K562 (cell line): ENCODE results near the gene FILIP1L. TPM values are rescaled to one million over a fixed set of nuclear protein-coding genes. Genes with fewer than 3 reads are reported as not detected.

Source experiments
- ATAC-seq: fragments of 200-7000 bp; cut with Tn5 transposase; 3 replicates; pipeline ENCODE4 v1.9.1; 2020; ENCODE audit warnings: moderate library complexity
- BruUV-seq: library from RNA; stranded (reverse); fragments of 400-500 nt; replicated peaks from 2 replicates; lab custom pipeline; 2021; lab: Mats Ljungman, UMichigan
- CTCF ChIA-PET: fragments of 300-600 bp; formaldehyde crosslinking; extraction: SDS; loops from one replicate; lab custom pipeline; 2021; ENCODE audit warnings: low intra/inter-chr PET ratio; lab: Yijun Ruan, JAX
- POLR2A ChIA-PET: fragments of 300-600, 350-650 bp; sonication (Branson Sonifier 250); formaldehyde crosslinking; extraction: SDS; loops from one replicate; lab custom pipeline; 2021; ENCODE audit warnings: antibody characterized with exemption, inconsistent platforms; lab: Yijun Ruan, JAX
- DNase-seq, 4 experiments: peaks; one replicate each; pipeline versions ENCODE4 v3.0.0 to v3.0.0-alpha.2; 2011 to 2018; ENCODE audit warnings: low spot score in 3 of 4, mixed read lengths in 3 of 4; ENCODE audit errors: extremely low read depth in 1 of 4
- FAIRE-seq: peaks from 2 replicates; lab custom pipeline; 2011; peaks lifted over from hg19 to GRCh38; lab: Jason Lieb, UNC
- H2AFZ ChIP-seq: 2 replicates; pipeline ENCODE4 v1.6.0; 2011; ENCODE audit warnings: low read depth, low read length, control low read depth, inconsistent platforms
- H3K27ac ChIP-seq: fragments of 200-600 bp; 3 replicates; pipeline ENCODE4 v1.8.0; 2011; ENCODE audit warnings: low read depth, mild to moderate bottlenecking, control low read depth, inconsistent platforms, low read length, moderate library complexity, mixed read lengths; ENCODE audit errors: extremely low read depth
- H3K27me3 ChIP-seq, 2 experiments: fragments of 300-600 bp in 1 of 2; 2 replicates in 1 of 2; 3 replicates in 1 of 2; pipeline versions ENCODE4 v1.6.0 to v1.8.0; 2011; ENCODE audit warnings: inconsistent platforms in 2 of 2, low read length in 2 of 2, mild to moderate bottlenecking in 1 of 2, mixed read lengths in 1 of 2, moderate library complexity in 1 of 2; ENCODE audit not compliant: control insufficient read depth in 2 of 2, insufficient read depth in 2 of 2
- H3K36me3 ChIP-seq: fragments of 300-600 bp; 3 replicates; pipeline ENCODE4 v1.8.0; 2011; ENCODE audit warnings: mild to moderate bottlenecking, low read length, inconsistent platforms; ENCODE audit not compliant: control insufficient read depth, insufficient read depth
- H3K4me1 ChIP-seq, 2 experiments: fragments of 200-600 bp in 1 of 2; replicated peaks in 1 of 2; 2 replicates in 1 of 2; 3 replicates in 1 of 2; pipeline versions ENCODE4 v1.5.1 to v1.8.0; 2011; ENCODE audit warnings: inconsistent platforms in 2 of 2, low read length in 2 of 2, mild to moderate bottlenecking in 1 of 2, mixed read lengths in 1 of 2, moderate library complexity in 1 of 2; ENCODE audit not compliant: control insufficient read depth in 2 of 2, insufficient read depth in 2 of 2
- H3K4me2 ChIP-seq: 2 replicates; pipeline ENCODE4 v1.6.1; 2011; ENCODE audit warnings: low read length, control low read depth, inconsistent platforms, mixed read lengths; ENCODE audit not compliant: insufficient read depth
- H3K4me3 ChIP-seq: fragments of 200-600 bp; sonication (generic), shearing (Covaris generic); 2 replicates; pipeline ENCODE4 v1.5.1; 2016; ENCODE audit warnings: control low read depth, inconsistent platforms
- H3K79me2 ChIP-seq: fragments of 200-600 bp; 3 replicates; pipeline ENCODE4 v1.8.0; 2011; ENCODE audit warnings: low read length, inconsistent platforms; ENCODE audit not compliant: control insufficient read depth, insufficient read depth
- H3K9ac ChIP-seq, 2 experiments: 2 replicates each; pipeline versions ENCODE4 v1.6.0 to v1.6.1; 2011; ENCODE audit warnings: low read depth in 2 of 2, low read length in 2 of 2, control low read depth in 1 of 2, inconsistent platforms in 1 of 2, mild to moderate bottlenecking in 1 of 2, mixed read lengths in 1 of 2; ENCODE audit not compliant: insufficient read depth in 1 of 2
- H3K9me1 ChIP-seq: one replicate; pipeline ENCODE4 v1.6.0; 2011; ENCODE audit warnings: inconsistent platforms, mild to moderate bottlenecking, low read length, moderate library complexity; ENCODE audit not compliant: control insufficient read depth, insufficient read depth
- H3K9me3 ChIP-seq: replicated peaks from 2 replicates; pipeline ENCODE4 v1.5.1; 2011; ENCODE audit warnings: low read depth, low read length, inconsistent platforms; ENCODE audit not compliant: control insufficient read depth, insufficient read depth
- H4K20me1 ChIP-seq: replicated peaks from 2 replicates; pipeline ENCODE4 v1.6.1; 2011; ENCODE audit warnings: low read length, inconsistent platforms, mixed read lengths; ENCODE audit not compliant: control insufficient read depth, insufficient read depth
- DLX4 ChIP-seq: fragments of 250-450 bp; sonication (Bioruptor Pico); IDR thresholded peaks from 2 replicates; pipeline ENCODE4 v1.6.1; 2021; ENCODE audit warnings: mild to moderate bottlenecking
- IRF1 ChIP-seq: sonication (generic); formaldehyde crosslinking; IDR thresholded peaks from 2 replicates; pipeline ENCODE4 v1.8.0; 2022; ENCODE audit warnings: missing genetic modification reagents, mild to moderate bottlenecking, borderline replicate concordance
- KAT7 ChIP-seq: sonication (generic); formaldehyde crosslinking; IDR thresholded peaks from 2 replicates; pipeline ENCODE4 v1.8.0; 2022; ENCODE audit warnings: missing genetic modification reagents, mild to moderate bottlenecking, borderline replicate concordance
- MYBL2 ChIP-seq, 2 experiments: fragments of 450-650 bp in 1 of 2; sonication (generic) in 1 of 2; formaldehyde crosslinking in 1 of 2; IDR thresholded peaks; 2 replicates each; pipeline versions ENCODE4 v1.6.1 to v1.8.1; 2017 to 2022; ENCODE audit warnings: borderline replicate concordance in 1 of 2, inconsistent platforms in 1 of 2, low read depth in 1 of 2, mild to moderate bottlenecking in 1 of 2, missing genetic modification reagents in 1 of 2, moderate library complexity in 1 of 2
- PHB ChIP-seq: fragments of 250-450 bp; sonication (Bioruptor Pico); IDR thresholded peaks from 2 replicates; pipeline ENCODE4 v1.5.0; 2021
- ZNF583 ChIP-seq: fragments of 250-450 bp; sonication (Bioruptor Pico); IDR thresholded peaks from 2 replicates; pipeline ENCODE4 v1.4.0; 2020
- WGBS: fragments of 100-300 bp; shearing (Covaris generic); methylation state at CpG from one replicate; pipeline ENCODE4 v1.1.6; 2016; ENCODE audit warnings: low coverage, mixed read lengths; ENCODE audit not compliant: insufficient coverage; ENCODE audit errors: missing lambda C conversion rate; 5-methylcytosine and 5-hydroxymethylcytosine counted together
- in situ Hi-C: fragments of 300-500 bp; cut with MboI; formaldehyde crosslinking; loops from 4 replicates; pipeline ENCODE4 v1.15.0; 2018; ENCODE audit warnings: inconsistent platforms, mixed read lengths
- intact Hi-C: fragments of 100-400 bp; cut with micrococcal nuclease; formaldehyde crosslinking; loops from 2 replicates; pipeline ENCODE4 v1.14.2; 2022
- polyA plus RNA-seq, 8 experiments: library from polyadenylated mRNA; depleted of rRNA in 4 of 8; stranded (reverse) in 5 of 8; unstranded in 3 of 8; fragments of >200 nt; fragmentation: Nextera tagmentation in 2 of 8; fragmentation: Illumina TruSeq in 1 of 8; extraction: Ambion mirVana in 2 of 8; extraction: Trizol in 1 of 8; gene quantifications; 2 replicates each; pipeline versions ENCODE4 v1.2.1 to v1.2.3, GENCODE V29; 2011 to 2014; ENCODE audit warnings: inconsistent platforms in 1 of 8, missing spikeins in 1 of 8
- total RNA-seq, 7 experiments: library from RNA; depleted of rRNA in 6 of 7; stranded (reverse); fragments of >200 nt in 6 of 7; fragmentation: Illumina TruSeq in 2 of 7; extraction: Trizol in 2 of 7; gene quantifications; 2 replicates each; pipeline versions ENCODE4 v1.2.1 to v1.2.3, GENCODE V29; 2011 to 2021; ENCODE audit warnings: low replicate concordance in 1 of 7

FILIP1L gene
- total and polyA plus RNA-seq, 9 of the 15 experiments (the other 6 are each of a cell fraction or from before 2014, with no cell fraction given): 0.50 to 2.1 (median 1.1) TPM

GRCh38 chr3:100053951-100054620 is 60.2 kb downstream of the FILIP1L start:
- TF ChIP-seq DLX4 (CRISPR knock-in tag) (no peak), IRF1 (no peak), MYBL2 (IDR thresholded peaks at IDR 0.05; ENCODE audit: low read depth) (no peak), MYBL2 (CRISPR knock-in tag; IDR thresholded peaks at IDR 0.05; ENCODE audit: borderline replicate concordance) (no peak), PHB (no peak), ZNF583 (CRISPR knock-in tag) (no peak), KAT7 (CRISPR knock-in tag) (no peak)
- Histone ChIP-seq H3K4me1 (no peaks in the 10 kb centered on the region), H3K27ac (no peak overlapping the region), H3K9me3 (no peaks in the 10 kb centered on the region), H3K9ac (no peak overlapping the region), H2AFZ (no peak overlapping the region), H4K20me1 (no peaks in the 10 kb centered on the region), H3K9me1 (no peaks in the 10 kb centered on the region), H3K36me3 (no peaks in the 10 kb centered on the region), H3K27me3 (no peaks in the 10 kb centered on the region), H3K4me2 (no peak overlapping the region), H3K4me3 (no peak overlapping the region), H3K79me2 (no peaks in the 10 kb centered on the region)
- POLR2A ChIA-PET: interaction anchor here (0.7 to 0.8 kb wide), 2 partner anchors 11 to 969 kb away, joined by 3 read pairs; no protein-coding TSS in a partner anchor
- DNase-seq (no peak), FAIRE-seq (no peak), ATAC-seq (no peak)
- BruUV-seq: no TSS peak
- CTCF ChIA-PET: no interaction called here
- in situ Hi-C loops (loop anchor here (25.0 kb wide), 1 partner anchor 217 kb away; no protein-coding TSS in a partner anchor), intact Hi-C loops (no loop called here)
- 94% methylated on average over 6 of the region's 6 CpGs for WGBS
